ENCODE measurements around the gene CC2D2A. TPM values are rescaled to one million over a fixed set of nuclear protein-coding genes. Genes with fewer than 3 reads are reported as not detected.

CC2D2A gene
- total RNA-seq, 1 experiment from 2014 or later, result 3.6 TPM

- no TSS peak for BruUV-seq (replicated peaks)
- Histone ChIP-seq H3K4me1 (ENCODE audit: control insufficient read depth, insufficient read depth, low read length) (no peaks in the 10 kb centered on the region), H3K36me3 (ENCODE audit: control insufficient read depth, insufficient read depth, low read length) (no peaks in the 10 kb centered on the region), H3K27ac (ENCODE audit: low read length) (no peak overlapping the region), H3K9me3 (ENCODE audit: control insufficient read depth, insufficient read depth, low read depth, low read length) (no peaks in the 10 kb centered on the region), H3K27me3 (ENCODE audit: control insufficient read depth, insufficient read depth, low read length) (no peaks in the 10 kb centered on the region), H3K4me3 (ENCODE audit: low read depth in 2 of 2, low read length in 2 of 2) (no peak overlapping the region)
- ChIA-PET CTCF (no interaction called here), POLR2A (no interaction called here)
- ATAC-seq (no peak), DNase-seq (ENCODE audit: low read depth, low spot score) (no peak)
- in situ Hi-C loops (cut with HindIII; ENCODE audit: low pct_unique_long_range_greater_than_20kb, low sequenced_read_pairs) (no loop called here), intact Hi-C loops (cut with micrococcal nuclease; ENCODE audit: unreplicated experiment) (no loop called here)
- TF ChIP-seq SIN3A (IDR thresholded peaks at IDR 0.05; ENCODE audit: borderline replicate concordance, insufficient read depth, low read depth, low read length) (no peak), POLR2AphosphoS5 (IDR thresholded peaks at IDR 0.05; ENCODE audit: low read depth, low read length) (no peak), CTCF (IDR thresholded peaks at IDR 0.05) (no peak), TCF7L2 (IDR thresholded peaks at IDR 0.05; ENCODE audit: low read depth, low read length) (no peak), REST (IDR thresholded peaks at IDR 0.05; ENCODE audit: insufficient read depth in 1 of 2, low read depth in 2 of 2, low read length in 1 of 2) (no peak)
Measured at GRCh38 chr4:15502384-15502783, 32.7 kb downstream of the CC2D2A start.

- no TSS peak for BruUV-seq (replicated peaks)
- ATAC-seq (no peak), DNase-seq (ENCODE audit: low read depth, low spot score) (no peak)
- no peak for TF ChIP-seq REST (IDR thresholded peaks at IDR 0.05; ENCODE audit: insufficient read depth in 1 of 2, low read depth in 2 of 2, low read length in 1 of 2)
- no peak for TF ChIP-seq POLR2AphosphoS5 (IDR thresholded peaks at IDR 0.05; ENCODE audit: low read depth, low read length)
- no peak for TF ChIP-seq CTCF (IDR thresholded peaks at IDR 0.05)
- no peak for TF ChIP-seq TCF7L2 (IDR thresholded peaks at IDR 0.05; ENCODE audit: low read depth, low read length)
- no peak for TF ChIP-seq SIN3A (IDR thresholded peaks at IDR 0.05; ENCODE audit: borderline replicate concordance, insufficient read depth, low read depth, low read length)
- POLR2A ChIA-PET, result no interaction called here
- Histone ChIP-seq H3K27ac (ENCODE audit: low read length) (no peak overlapping the region), H3K4me3 (ENCODE audit: low read depth in 2 of 2, low read length in 2 of 2) (no peak overlapping the region), H3K9me3 (ENCODE audit: control insufficient read depth, insufficient read depth, low read depth, low read length) (no peaks in the 10 kb centered on the region), H3K36me3 (ENCODE audit: control insufficient read depth, insufficient read depth, low read length) (no peaks in the 10 kb centered on the region), H3K27me3 (ENCODE audit: control insufficient read depth, insufficient read depth, low read length) (no peaks in the 10 kb centered on the region), H3K4me1 (ENCODE audit: control insufficient read depth, insufficient read depth, low read length) (no peaks in the 10 kb centered on the region)
- in situ Hi-C loops (cut with HindIII; ENCODE audit: low pct_unique_long_range_greater_than_20kb, low sequenced_read_pairs), result no loop called here
- intact Hi-C loops (cut with micrococcal nuclease; ENCODE audit: unreplicated experiment), result no loop called here
- CTCF ChIA-PET, result no interaction called here
Measured at GRCh38 chr4:15504041-15504440, 34.4 kb downstream of the CC2D2A start.

All from Panc1 (cell line).